ENCODE data around the gene DNAJC27. TPM values are rescaled to one million over a fixed set of nuclear protein-coding genes. Genes with fewer than 3 reads are reported as not detected.

DNAJC27 gene
- total and polyA plus RNA-seq, 2 of the 13 experiments (the other 11 are each of a cell fraction or from before 2014, with no cell fraction given): 3.1 to 3.7 TPM

GRCh38 chr2:24971536-24972314 is at the start of gene DNAJC27 (continued):
- TF ChIP-seq NR3C1 (CRISPR knock-in tag; IDR thresholded peaks at IDR 0.05) (no peak), SMARCE1 (IDR thresholded peaks at IDR 0.05; ENCODE audit: borderline replicate concordance) (no peak), HMGA1 (CRISPR knock-in tag; conservative IDR thresholded peaks at IDR 0.05) (no peak), ZNF207 (IDR thresholded peaks at IDR 0.05; ENCODE audit: borderline replicate concordance) (no peak), ZNF781 (CRISPR knock-in tag; IDR thresholded peaks at IDR 0.05; ENCODE audit: borderline replicate concordance, not compliant biosample characterization) (peak; percentile 96), ATF7 (IDR thresholded peaks at IDR 0.05) (peak; percentile 99), ATF7 (CRISPR knock-in tag; IDR thresholded peaks at IDR 0.05) (peak; percentile 99), ZNF615 (CRISPR knock-in tag; IDR thresholded peaks at IDR 0.05; ENCODE audit: borderline replicate concordance) (peak; percentile 30; the same call in 1 of the 2 replicates), GATA4 (IDR thresholded peaks at IDR 0.05; ENCODE audit: borderline replicate concordance, low read depth) (peak; percentile 52), ZNF253 (CRISPR knock-in tag; IDR thresholded peaks at IDR 0.05; ENCODE audit: borderline replicate concordance) (no peak), ZBTB39 (CRISPR knock-in tag; IDR thresholded peaks at IDR 0.05) (peak; percentile 18; the same call in 1 of the 2 replicates), ZC3H13 (CRISPR knock-in tag; IDR thresholded peaks at IDR 0.05) (peak; percentile 14; the same call in 1 of the 2 replicates), IRX3 (CRISPR knock-in tag; IDR thresholded peaks at IDR 0.05; ENCODE audit: borderline replicate concordance, low read depth) (peak; percentile 28; the same call in 1 of the 2 replicates), MAFF (IDR thresholded peaks at IDR 0.05; ENCODE audit: low read depth, low read length) (no peak; the same call in 1 of the 2 replicates), ZNF264 (CRISPR knock-in tag; IDR thresholded peaks at IDR 0.05) (peak; percentile 60; the same call in 1 of the 2 replicates), EHMT2 (IDR thresholded peaks at IDR 0.05; ENCODE audit: borderline replicate concordance, low read depth, low read length) (no peak), HMGXB3 (CRISPR knock-in tag; IDR thresholded peaks at IDR 0.05; ENCODE audit: borderline replicate concordance) (0 out of 2 replicates have a peak, but pooled peaks have one; percentile 29)
- TF ChIP-seq, protein P1, sequence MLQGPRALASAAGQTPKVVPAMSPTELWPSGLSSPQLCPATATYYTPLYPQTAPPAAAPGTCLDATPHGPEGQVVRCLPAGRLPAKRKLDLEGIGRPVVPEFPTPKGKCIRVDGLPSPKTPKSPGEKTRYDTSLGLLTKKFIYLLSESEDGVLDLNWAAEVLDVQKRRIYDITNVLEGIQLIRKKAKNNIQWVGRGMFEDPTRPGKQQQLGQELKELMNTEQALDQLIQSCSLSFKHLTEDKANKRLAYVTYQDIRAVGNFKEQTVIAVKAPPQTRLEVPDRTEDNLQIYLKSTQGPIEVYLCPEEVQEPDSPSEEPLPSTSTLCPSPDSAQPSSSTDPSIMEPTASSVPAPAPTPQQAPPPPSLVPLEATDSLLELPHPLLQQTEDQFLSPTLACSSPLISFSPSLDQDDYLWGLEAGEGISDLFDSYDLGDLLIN (CRISPR knock-in tag; IDR thresholded peaks at IDR 0.05; ENCODE audit: borderline replicate concordance): peak; percentile 87; the same call in 1 of the 2 replicates
- TF ChIP-seq, protein P2, sequence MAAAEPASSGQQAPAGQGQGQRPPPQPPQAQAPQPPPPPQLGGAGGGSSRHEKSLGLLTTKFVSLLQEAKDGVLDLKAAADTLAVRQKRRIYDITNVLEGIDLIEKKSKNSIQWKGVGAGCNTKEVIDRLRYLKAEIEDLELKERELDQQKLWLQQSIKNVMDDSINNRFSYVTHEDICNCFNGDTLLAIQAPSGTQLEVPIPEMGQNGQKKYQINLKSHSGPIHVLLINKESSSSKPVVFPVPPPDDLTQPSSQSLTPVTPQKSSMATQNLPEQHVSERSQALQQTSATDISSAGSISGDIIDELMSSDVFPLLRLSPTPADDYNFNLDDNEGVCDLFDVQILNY (CRISPR knock-in tag; conservative IDR thresholded peaks at IDR 0.05): peak; percentile 73; the same call in 1 of the 2 replicates
